ENCODE measurements around the gene SURF1.
"Not testable (repeated sequence)": the region's sequence is repeated elsewhere in the genome, so short reads cannot be mapped to it uniquely, and the experiment has no call there.

Gene SURF1

GRCh38 chr9:133340916-133341315 lies 15.4 kb downstream of the SURF1 start:
- H3K4me3 ChIP-seq: no peak overlapping the region
- no peak overlapping the region for H3K27ac ChIP-seq
- H3K9me3 ChIP-seq (ENCODE audit: low read depth, low read length): no peaks in the 10 kb centered on the region
- no peak for TF ChIP-seq FOXP2 (optimal IDR thresholded peaks at IDR 0.05; ENCODE audit: control extremely low read depth, extremely low read length, insufficient read depth)
- no peak; the same call in 1 of the 2 replicates for TF ChIP-seq POLR2AphosphoS5 (IDR thresholded peaks at IDR 0.05; ENCODE audit: borderline replicate concordance, low read depth, low read length)
- no peak for TF ChIP-seq EZH2 (IDR thresholded peaks at IDR 0.05)
- peaks cover 65% of the 10 kb centered on the region for H3K36me3 ChIP-seq (ENCODE audit: insufficient read depth, low read length)
- DNase-seq (ENCODE audit: low read depth, low spot score): no peak
- H3K9ac ChIP-seq (ENCODE audit: insufficient read length): no peak overlapping the region

GRCh38 chr9:133340256-133340655 lies 16.0 kb downstream of the SURF1 start:
- no peak overlapping the region for H3K27ac ChIP-seq
- no peak for TF ChIP-seq FOXP2 (optimal IDR thresholded peaks at IDR 0.05; ENCODE audit: control extremely low read depth, extremely low read length, insufficient read depth)
- no peak for TF ChIP-seq POLR2AphosphoS5 (IDR thresholded peaks at IDR 0.05; ENCODE audit: borderline replicate concordance, low read depth, low read length)
- no peak for TF ChIP-seq EZH2 (IDR thresholded peaks at IDR 0.05)
- H3K9ac ChIP-seq (ENCODE audit: insufficient read length): no peak overlapping the region
- H3K9me3 ChIP-seq (ENCODE audit: low read depth, low read length): no peaks in the 10 kb centered on the region
- DNase-seq (ENCODE audit: low read depth, low spot score): no peak
- no peak overlapping the region for H3K4me3 ChIP-seq
- peaks cover 59% of the 10 kb centered on the region for H3K36me3 ChIP-seq (ENCODE audit: insufficient read depth, low read length)

GRCh38 chr9:133339641-133340040 lies 16.6 kb downstream of the SURF1 start:
- Histone ChIP-seq H3K9me3 (ENCODE audit: low read depth, low read length) (no peaks in the 10 kb centered on the region), H3K27ac (peak overlapping the region; percentile 22; the same call in 1 of the 2 replicates), H3K4me3 (no peak overlapping the region), H3K9ac (ENCODE audit: insufficient read length) (no peak overlapping the region), H3K36me3 (ENCODE audit: insufficient read depth, low read length) (peaks cover 56% of the 10 kb centered on the region)
- DNase-seq (ENCODE audit: low read depth, low spot score): no peak
- TF ChIP-seq FOXP2 (optimal IDR thresholded peaks at IDR 0.05; ENCODE audit: control extremely low read depth, extremely low read length, insufficient read depth) (no peak), POLR2AphosphoS5 (IDR thresholded peaks at IDR 0.05; ENCODE audit: borderline replicate concordance, low read depth, low read length) (no peak), EZH2 (IDR thresholded peaks at IDR 0.05) (no peak)

- peak; percentile 22 for DNase-seq (ENCODE audit: low read depth, low spot score)
Observed at GRCh38 chr9:133335924-133336811, 20.1 kb downstream of the SURF1 start, which contains the start of gene SURF6. Gene SURF6, minus strand, starts transcription at chr9:133336188. Its CDS starts 56 bp downstream, at chr9:133336132.

GRCh38 chr9:133334888-133335287 lies 21.4 kb downstream of the SURF1 start:
- H3K9ac ChIP-seq (ENCODE audit: insufficient read length): peak overlapping the region; percentile 87
- not testable (repeated sequence) for H3K27ac ChIP-seq; H3K9me3 ChIP-seq (ENCODE audit: low read depth, low read length); DNase-seq (ENCODE audit: low read depth, low spot score)
- peak overlapping the region; percentile 86 for H3K4me3 ChIP-seq
- peaks cover 50% of the 10 kb centered on the region for H3K36me3 ChIP-seq (ENCODE audit: insufficient read depth, low read length)

More at GRCh38 chr9:133335924-133336811, 20.1 kb downstream of the SURF1 start, which contains the start of gene SURF6:
- Histone ChIP-seq H3K9me3 (ENCODE audit: low read depth, low read length) (no peaks in the 10 kb centered on the region), H3K9ac (ENCODE audit: insufficient read length) (peak within 1 kb of the TSS; percentile 87), H3K27ac (peak within 1 kb of the TSS; percentile 70), H3K4me3 (peak within 1 kb of the TSS; percentile 86), H3K36me3 (ENCODE audit: insufficient read depth, low read length) (peaks cover 56% of the 10 kb centered on the region)
- TF ChIP-seq POLR2AphosphoS5 (IDR thresholded peaks at IDR 0.05; ENCODE audit: borderline replicate concordance, low read depth, low read length) (peak; percentile 94), FOXP2 (optimal IDR thresholded peaks at IDR 0.05; ENCODE audit: control extremely low read depth, extremely low read length, insufficient read depth) (no peak), EZH2 (IDR thresholded peaks at IDR 0.05) (no peak)

GRCh38 chr9:133334161-133334560 lies 22.1 kb downstream of the SURF1 start:
- peaks cover 45% of the 10 kb centered on the region for H3K36me3 ChIP-seq (ENCODE audit: insufficient read depth, low read length)
- no peak for DNase-seq (ENCODE audit: low read depth, low spot score)
- H3K9me3 ChIP-seq (ENCODE audit: low read depth, low read length): no peaks in the 10 kb centered on the region
- TF ChIP-seq POLR2AphosphoS5 (IDR thresholded peaks at IDR 0.05; ENCODE audit: borderline replicate concordance, low read depth, low read length) (no peak), EZH2 (IDR thresholded peaks at IDR 0.05) (no peak)
- no peak overlapping the region for H3K9ac ChIP-seq (ENCODE audit: insufficient read length)
- no peak overlapping the region for H3K27ac ChIP-seq
- no peak overlapping the region for H3K4me3 ChIP-seq

- TF ChIP-seq FOXP2 (optimal IDR thresholded peaks at IDR 0.05; ENCODE audit: control extremely low read depth, extremely low read length, insufficient read depth) (no peak), POLR2AphosphoS5 (IDR thresholded peaks at IDR 0.05; ENCODE audit: borderline replicate concordance, low read depth, low read length) (no peak), EZH2 (IDR thresholded peaks at IDR 0.05) (no peak)
- Histone ChIP-seq H3K4me3 (no peak overlapping the region), H3K36me3 (ENCODE audit: insufficient read depth, low read length) (peaks cover 45% of the 10 kb centered on the region), H3K9ac (ENCODE audit: insufficient read length) (no peak overlapping the region), H3K9me3 (ENCODE audit: low read depth, low read length) (no peaks in the 10 kb centered on the region), H3K27ac (no peak overlapping the region)
- DNase-seq (ENCODE audit: low read depth, low spot score): no peak
Observed at GRCh38 chr9:133333566-133333965, 22.7 kb downstream of the SURF1 start.

- no peak overlapping the region for H3K4me3 ChIP-seq
- TF ChIP-seq FOXP2 (optimal IDR thresholded peaks at IDR 0.05; ENCODE audit: control extremely low read depth, extremely low read length, insufficient read depth) (no peak), EZH2 (IDR thresholded peaks at IDR 0.05) (no peak), POLR2AphosphoS5 (IDR thresholded peaks at IDR 0.05; ENCODE audit: borderline replicate concordance, low read depth, low read length) (no peak)
- no peak overlapping the region for H3K9ac ChIP-seq (ENCODE audit: insufficient read length)
- peaks cover 45% of the 10 kb centered on the region for H3K36me3 ChIP-seq (ENCODE audit: insufficient read depth, low read length)
- no peak for DNase-seq (ENCODE audit: low read depth, low spot score)
- H3K9me3 ChIP-seq (ENCODE audit: low read depth, low read length): no peaks in the 10 kb centered on the region
- no peak overlapping the region for H3K27ac ChIP-seq
Observed at GRCh38 chr9:133333011-133333410, 23.3 kb downstream of the SURF1 start.
